Heart left ventricle (tissue), 16 donors: ENCODE measurements around the gene SRBD1. TPM values are rescaled to one million over a fixed set of nuclear protein-coding genes. Genes with fewer than 3 reads are reported as not detected.

ENCODE experiments used
- ATAC-seq, 4 donors: fragments of 200-7000 bp; cut with Tn5 transposase; one replicate each; pipeline ENCODE4 v1.9.1; 2020 to 2022; ENCODE audit warnings: moderate library complexity in 4 of 4, mild to moderate bottlenecking in 3 of 4, moderate number of reproducible peaks in 1 of 4
- DNase-seq, 5 donors: peaks; one replicate each; pipeline ENCODE4 v3.0.0-alpha.2; 2020
- H3K27ac ChIP-seq, 12 donors: fragments of 200-600 bp; sonication (generic) in 4 of 12; one replicate each; pipeline versions ENCODE4 v1.5.0 to v1.8.0; 2016 to 2022; ENCODE audit warnings: mild to moderate bottlenecking in 2 of 12
- H3K27me3 ChIP-seq, 9 donors: fragments of 200-600 bp; sonication (generic) in 2 of 9; one replicate each; pipeline versions ENCODE4 v1.5.1 to v1.8.0; 2016 to 2022; ENCODE audit warnings: mild to moderate bottlenecking in 3 of 9
- H3K36me3 ChIP-seq, 9 donors: fragments of 200-600 bp; sonication (generic) in 2 of 9; one replicate each; pipeline versions ENCODE4 v1.5.0 to v1.8.0; 2018 to 2022; ENCODE audit warnings: mild to moderate bottlenecking in 2 of 9
- H3K4me1 ChIP-seq, 12 donors: fragments of 200-600 bp; sonication (generic) in 4 of 12; one replicate each; pipeline versions ENCODE4 v1.5.0 to v1.8.0; 2016 to 2022; ENCODE audit warnings: mild to moderate bottlenecking in 3 of 12
- H3K4me3 ChIP-seq, 12 donors: fragments of 200-600 bp; sonication (generic) in 4 of 12; one replicate each; pipeline versions ENCODE4 v1.5.0 to v1.8.0; 2017 to 2022; ENCODE audit warnings: mild to moderate bottlenecking in 9 of 12, moderate library complexity in 4 of 12
- H3K9me3 ChIP-seq, 12 donors: fragments of 200-600 bp; sonication (generic) in 4 of 12; one replicate each; pipeline versions ENCODE4 v1.5.0 to v1.8.0; 2016 to 2022; ENCODE audit warnings: mild to moderate bottlenecking in 1 of 12
- CTCF ChIP-seq, 12 donors: fragments of 200-600 bp; sonication (generic) in 4 of 12; IDR thresholded peaks; one replicate each; pipeline versions ENCODE4 v1.5.0 to v1.8.0; 2018 to 2022; ENCODE audit warnings: antibody characterized with exemption in 12 of 12, mild to moderate bottlenecking in 5 of 12
- POLR2A ChIP-seq, 2 donors: fragments of 450-650 bp; IDR thresholded peaks; one replicate each; pipeline ENCODE4 v1.6.1; 2017; ENCODE audit warnings: antibody characterized with exemption in 2 of 2, mild to moderate bottlenecking in 2 of 2, moderate library complexity in 2 of 2
- WGBS, 4 donors: extraction: QIAGEN DNeasy Blood & Tissue Kit in 2 of 4; methylation state at CpG; one replicate each; pipeline versions ENCODE4 v1.1.5 to v1.1.7; 2013 to 2018; 5-methylcytosine and 5-hydroxymethylcytosine counted together
- intact Hi-C, 10 donors: fragments of 100-400 bp; cut with DNase I; formaldehyde crosslinking; loops; one replicate each; pipeline versions ENCODE4 v1.11.1 to v1.14.2; 2022
- polyA plus RNA-seq, 2 donors: library from polyadenylated mRNA; stranded (reverse); fragments of 200-250 nt; gene quantifications; one replicate each; pipeline ENCODE4 v1.2.3, GENCODE V29; 2013
- total RNA-seq, 9 donors: library from RNA; depleted of rRNA in 2 of 9; stranded (reverse); fragments of >200 nt in 2 of 9; fragmentation: NEBNext Ultra II Directional in 3 of 9; extraction: Animal tissue kit (Norgen Biotek cat#: 25700) in 3 of 9; gene quantifications; one replicate each; pipeline versions ENCODE4 v1.1.0 to v1.2.4, GENCODE V29; 2016 to 2023
- donor health status: ischemic (EF 13 %, LVEDD 7.1; RV severe dilation, severe dysfunction).
- donor health status: healthy with polysubstance abuse.
- donor health status: DM: no; HTN: yes; CAD: no.
- donor health status: DM: no; HTN: no; CAD: no.
- donor health status: ischemic (EF 25% LVEDD 6.9; RV normal size, moderate dysfunction).
- donor health status: ischemic (EF 25% LVEDD 5.7; RV mildly dilated, moderate dysfunction).
- donor health status: healthy.
- donor health status: DM: yes; HTN: yes; CAD: no.
- donor health status: ischemic (EF 35%, LVEDD 5.7; RV mildly dilated, moderate dysfunction).
- donor health status: nonischemic (EF 11% LVEDD 7.7; RV severe dilation, severe dysfunction).
- donor health status: DM: yes; HTN: yes; CAD: no.
- donor health status: PGD.
- donor health status: ischemic (EF 29% LVEDD 5.4; RV normal size, mild dysfunction).
- donor health status: nonischemic (EF 23%, LVEDD 6.1; RV moderate dilation, normal function).

Gene SRBD1
- total and polyA plus RNA-seq, 11 donors = 3.0 to 16.9 (median 10.2) TPM

GRCh38 chr2:45494275-45494977 lies 116.6 kb downstream of the SRBD1 start:
- no peaks in the 10 kb centered on the region for H3K4me1 ChIP-seq
- no peak overlapping the region for H3K4me3 ChIP-seq
- ATAC-seq = no peak
- no peak for DNase-seq
- 9 to 17% (median 12%) methylated on average over 2 of the region's 2 CpGs for WGBS, 4 donors
- no peak overlapping the region for H3K27ac ChIP-seq
- no peaks in the 10 kb centered on the region for H3K9me3 ChIP-seq
- intact Hi-C loops = loop anchor here in 9 of 10 donors (1.0 to 10.0 kb wide), 5 partner anchors 512 to 1450 kb away; no protein-coding TSS in a partner anchor
- H3K36me3 ChIP-seq = no peaks in the 10 kb centered on the region
- TF ChIP-seq CTCF (IDR thresholded peaks at IDR 0.05) (peak; percentile 66 to 88 (median 78)), POLR2A (IDR thresholded peaks at IDR 0.05) (no peak)
- H3K27me3 ChIP-seq = no peaks in the 10 kb centered on the region

- ATAC-seq (no peak), DNase-seq (no peak)
- 92 to 97% (median 96%) methylated on average over 3 of the region's 3 CpGs for WGBS, 4 donors
- Histone ChIP-seq H3K27me3 (no peaks in the 10 kb centered on the region), H3K27ac (no peak overlapping the region), H3K4me1 (no peaks in the 10 kb centered on the region), H3K9me3 (peaks cover 0 to 3% (median 0%) of the 10 kb centered on the region in 12 donors), H3K4me3 (no peak overlapping the region), H3K36me3 (peaks cover 0 to 7% (median 0%) of the 10 kb centered on the region in 9 donors)
- intact Hi-C loops = loop anchor here in 1 of 10 donors (5.0 kb wide), 1 partner anchor 493 kb away; no protein-coding TSS in a partner anchor
- no peak for TF ChIP-seq CTCF (IDR thresholded peaks at IDR 0.05)
- TF ChIP-seq POLR2A (IDR thresholded peaks at IDR 0.05) = no peak
Measured at GRCh38 chr2:45484965-45485364, 126.1 kb downstream of the SRBD1 start.

GRCh38 chr2:45483997-45484396 lies 127.1 kb downstream of the SRBD1 start:
- Histone ChIP-seq H3K27me3 (no peaks in the 10 kb centered on the region), H3K27ac (no peak overlapping the region), H3K36me3 (peaks cover 0 to 7% (median 0%) of the 10 kb centered on the region in 9 donors), H3K4me3 (no peak overlapping the region), H3K4me1 (no peaks in the 10 kb centered on the region), H3K9me3 (peaks cover 0 to 11% (median 0%) of the 10 kb centered on the region in 12 donors)
- intact Hi-C loops = no loop called here
- no peak for DNase-seq
- no peak for ATAC-seq
- TF ChIP-seq CTCF (IDR thresholded peaks at IDR 0.05) (peak in 3 of 12 donors; percentile 7 to 23 (median 15)), POLR2A (IDR thresholded peaks at IDR 0.05) (no peak)

GRCh38 chr2:45477546-45477945 lies 133.5 kb downstream of the SRBD1 start:
- H3K27me3 ChIP-seq = no peaks in the 10 kb centered on the region
- H3K9me3 ChIP-seq = peaks cover 0 to 11% (median 0%) of the 10 kb centered on the region in 12 donors
- no peaks in the 10 kb centered on the region for H3K4me1 ChIP-seq
- intact Hi-C loops = no loop called here
- no peak for DNase-seq
- TF ChIP-seq POLR2A (IDR thresholded peaks at IDR 0.05) (no peak), CTCF (IDR thresholded peaks at IDR 0.05) (no peak)
- H3K27ac ChIP-seq = no peak overlapping the region
- H3K4me3 ChIP-seq = no peak overlapping the region
- H3K36me3 ChIP-seq = peaks cover 0 to 5% (median 0%) of the 10 kb centered on the region in 9 donors
- 82 to 98% (median 95%) methylated on average over 1 of the region's 1 CpG for WGBS, 4 donors
- ATAC-seq = no peak
